CD14-positive monocyte (primary cell): Measurements from ENCODE around the gene REN. TPM values are rescaled to one million over a fixed set of nuclear protein-coding genes. Genes with fewer than 3 reads are reported as not detected.

Source experiments
- DNase-seq, 3 donors: peaks; one replicate each; pipeline ENCODE4 v3.0.0-alpha.2; 2011 to 2022
- H2AFZ ChIP-seq: 2 replicates; pipeline ENCODE4 v1.6.0; 2012; ENCODE audit warnings: mild to moderate bottlenecking, low read depth, low read length, inconsistent platforms; ENCODE audit not compliant: insufficient read depth, poor library complexity, severe bottlenecking
- H3K27ac ChIP-seq, 2 donors: 1 replicate in 1 of 2; 2 replicates in 1 of 2; pipeline ENCODE4 v1.5.1; 2012 to 2013; ENCODE audit warnings: low read length in 2 of 2, control low read depth in 1 of 2, inconsistent platforms in 1 of 2, low read depth in 1 of 2, mild to moderate bottlenecking in 1 of 2
- H3K27me3 ChIP-seq, 2 donors: one replicate each; pipeline versions ENCODE4 v1.6.0 to v1.6.1; 2011 to 2013; ENCODE audit warnings: low read length in 2 of 2; ENCODE audit not compliant: control insufficient read depth in 2 of 2, insufficient read depth in 2 of 2
- H3K36me3 ChIP-seq, 2 donors: replicated peaks in 1 of 2; 1 replicate in 1 of 2; 2 replicates in 1 of 2; pipeline versions ENCODE4 v1.5.1 to v1.6.1; 2012 to 2013; ENCODE audit warnings: low read length in 2 of 2, control low read depth in 1 of 2, inconsistent platforms in 1 of 2, mild to moderate bottlenecking in 1 of 2; ENCODE audit not compliant: insufficient read depth in 2 of 2, control insufficient read depth in 1 of 2
- H3K4me1 ChIP-seq, 2 donors: 1 replicate in 1 of 2; 2 replicates in 1 of 2; pipeline versions ENCODE4 v1.5.1 to v1.6.1; 2012 to 2013; ENCODE audit warnings: low read length in 2 of 2, control low read depth in 1 of 2, inconsistent platforms in 1 of 2, mild to moderate bottlenecking in 1 of 2, moderate library complexity in 1 of 2; ENCODE audit not compliant: insufficient read depth in 2 of 2, control insufficient read depth in 1 of 2
- H3K4me2 ChIP-seq: replicated peaks from 2 replicates; pipeline ENCODE3; 2012; ENCODE audit warnings: low read length, moderate library complexity, mild to moderate bottlenecking; ENCODE audit not compliant: poor library complexity, severe bottlenecking; ENCODE audit errors: extremely low read depth
- H3K4me3 ChIP-seq, 3 experiments: fragments of 200-600 bp in 1 of 3; sonication (generic) in 1 of 3; replicated peaks in 1 of 3; 1 replicate in 2 of 3; 2 replicates in 1 of 3; pipeline ENCODE4 v1.5.1; 2011 to 2013; ENCODE audit warnings: low read length in 3 of 3, mild to moderate bottlenecking in 3 of 3, control low read depth in 2 of 3, low read depth in 2 of 3, inconsistent platforms in 1 of 3, moderate library complexity in 1 of 3
- H3K79me2 ChIP-seq: 2 replicates; pipeline ENCODE4 v1.6.0; 2012; ENCODE audit warnings: mild to moderate bottlenecking, control low read depth, inconsistent platforms, low read length, moderate library complexity; ENCODE audit not compliant: insufficient read depth
- H3K9ac ChIP-seq: 2 replicates; pipeline ENCODE4 v1.6.0; 2017; ENCODE audit warnings: low read length, mild to moderate bottlenecking; ENCODE audit not compliant: insufficient read depth, poor library complexity, severe bottlenecking
- H3K9me3 ChIP-seq, 2 donors: replicated peaks in 1 of 2; 1 replicate in 1 of 2; 2 replicates in 1 of 2; pipeline versions ENCODE4 v1.5.1 to v1.6.1; 2012 to 2013; ENCODE audit warnings: low read length in 2 of 2, control low read depth in 1 of 2; ENCODE audit not compliant: control insufficient read depth in 1 of 2, insufficient read depth in 1 of 2
- H4K20me1 ChIP-seq: 2 replicates; pipeline ENCODE4 v1.6.0; 2012; ENCODE audit warnings: mild to moderate bottlenecking, low read length, control low read depth, moderate library complexity; ENCODE audit not compliant: insufficient read depth
- H3K27ac Mint-ChIP-seq, 7 donors: one replicate each; pipeline ENCODE4 v1.8.0; 2020; ENCODE audit warnings: mild to moderate bottlenecking in 7 of 7, mixed read lengths in 7 of 7, moderate library complexity in 6 of 7, inconsistent platforms in 2 of 7
- H3K27me3 Mint-ChIP-seq, 3 donors: one replicate each; pipeline ENCODE4 v1.8.0; 2021 to 2022; ENCODE audit warnings: low read depth in 3 of 3, mild to moderate bottlenecking in 3 of 3, mixed read lengths in 3 of 3, moderate library complexity in 3 of 3, inconsistent platforms in 1 of 3
- H3K36me3 Mint-ChIP-seq, 2 donors: one replicate each; pipeline ENCODE4 v1.8.0; 2020; ENCODE audit warnings: mixed read lengths in 2 of 2, inconsistent platforms in 1 of 2, mild to moderate bottlenecking in 1 of 2
- H3K4me1 Mint-ChIP-seq: one replicate; pipeline ENCODE4 v1.8.0; 2020; ENCODE audit warnings: mild to moderate bottlenecking, mixed read lengths
- H3K4me3 Mint-ChIP-seq, 2 donors: one replicate each; pipeline ENCODE4 v1.8.0; 2020; ENCODE audit warnings: mild to moderate bottlenecking in 2 of 2, mixed read lengths in 2 of 2, moderate library complexity in 1 of 2
- H3K9me3 Mint-ChIP-seq, 7 donors: one replicate each; pipeline ENCODE4 v1.8.0; 2020 to 2022; ENCODE audit warnings: mixed read lengths in 7 of 7, mild to moderate bottlenecking in 6 of 7, moderate library complexity in 6 of 7, inconsistent platforms in 2 of 7
- CTCF ChIP-seq: fragments of 200-600 bp; IDR thresholded peaks from one replicate; pipeline ENCODE4 v1.8.0; 2022; ENCODE audit warnings: antibody characterized with exemption, mild to moderate bottlenecking
- WGBS: methylation state at CpG from one replicate; pipeline ENCODE4 v1.1.5; 2013; ENCODE audit warnings: missing lambda C conversion rate; ENCODE audit not compliant: insufficient coverage; 5-methylcytosine and 5-hydroxymethylcytosine counted together
- intact Hi-C, 2 donors: fragments of 100-400 bp; cut with micrococcal nuclease; formaldehyde crosslinking; loops; one replicate each; pipeline versions ENCODE4 v1.15.0 to v1.15.1; 2023
- polyA plus RNA-seq, 3 donors: library from polyadenylated mRNA; depleted of rRNA in 1 of 3; unstranded in 2 of 3; stranded (reverse) in 1 of 3; fragments of 300-500 nt in 2 of 3; fragments of >200 nt in 1 of 3; fragmentation: Illumina TruSeq in 2 of 3; gene quantifications; 1 replicate in 2 of 3; 2 replicates in 1 of 3; pipeline ENCODE4 v1.2.3, GENCODE V29; 2012 to 2021

Gene REN
- polyA plus RNA-seq, 3 donors = not detected

- Mint-ChIP-seq H3K27ac (no peak overlapping the region), H3K4me3 (no peak overlapping the region)
- intact Hi-C loops = no loop called here
Measured at GRCh38 chr1:204146965-204147364, 19.2 kb downstream of the REN start.

GRCh38 chr1:204146309-204146708 lies 19.8 kb downstream of the REN start:
- H3K27me3 ChIP-seq = peaks cover 2 to 14% of the 10 kb centered on the region in 2 donors
- H3K27ac ChIP-seq = no peak overlapping the region
- no peak overlapping the region for H3K4me2 ChIP-seq
- Mint-ChIP-seq H3K27ac (no peak overlapping the region), H3K4me3 (no peak overlapping the region), H3K27me3 (peaks cover 17 to 24% (median 21%) of the 10 kb centered on the region in 3 donors), H3K36me3 (no peaks in the 10 kb centered on the region), H3K4me1 (no peaks in the 10 kb centered on the region), H3K9me3 (no peaks in the 10 kb centered on the region)
- H4K20me1 ChIP-seq = no peaks in the 10 kb centered on the region
- intact Hi-C loops = no loop called here
- 100% methylated on average over 2 of the region's 6 CpGs for WGBS
- H3K9me3 ChIP-seq = no peaks in the 10 kb centered on the region
- no peak for TF ChIP-seq CTCF
- no peak overlapping the region for H3K4me3 ChIP-seq
- no peak overlapping the region for H2AFZ ChIP-seq
- no peak overlapping the region for H3K9ac ChIP-seq
- DNase-seq = no peak
- H3K79me2 ChIP-seq = no peaks in the 10 kb centered on the region
- H3K36me3 ChIP-seq = no peaks in the 10 kb centered on the region
- peaks cover 0 to 2% of the 10 kb centered on the region in 2 donors for H3K4me1 ChIP-seq

More at GRCh38 chr1:204146965-204147364, 19.2 kb downstream of the REN start:
- H3K36me3 Mint-ChIP-seq = no peaks in the 10 kb centered on the region
- Histone ChIP-seq H4K20me1 (no peaks in the 10 kb centered on the region), H2AFZ (no peak overlapping the region), H3K4me2 (no peak overlapping the region), H3K27me3 (peaks cover 3 to 17% of the 10 kb centered on the region in 2 donors), H3K4me3 (no peak overlapping the region), H3K4me1 (peaks cover 0 to 7% of the 10 kb centered on the region in 2 donors), H3K36me3 (no peaks in the 10 kb centered on the region), H3K9me3 (no peaks in the 10 kb centered on the region), H3K9ac (no peak overlapping the region), H3K79me2 (no peaks in the 10 kb centered on the region), H3K27ac (no peak overlapping the region)
- DNase-seq = no peak
- WGBS = 83% methylated on average over 2 of the region's 7 CpGs
- H3K9me3 Mint-ChIP-seq = no peaks in the 10 kb centered on the region
- H3K27me3 Mint-ChIP-seq = peaks cover 18 to 26% (median 21%) of the 10 kb centered on the region in 3 donors
- H3K4me1 Mint-ChIP-seq = no peaks in the 10 kb centered on the region
- no peak for TF ChIP-seq CTCF
